ENCODE data around the gene OR52A1. TPM values are rescaled to one million over a fixed set of nuclear protein-coding genes. Genes with fewer than 3 reads are reported as not detected.
A peak's percentile ranks its signal among the peaks of the same experiment; 100 is the strongest.

OR52A1 gene
- total RNA-seq, 1 donor from 2014 or later = 0.02 TPM

DNA sequence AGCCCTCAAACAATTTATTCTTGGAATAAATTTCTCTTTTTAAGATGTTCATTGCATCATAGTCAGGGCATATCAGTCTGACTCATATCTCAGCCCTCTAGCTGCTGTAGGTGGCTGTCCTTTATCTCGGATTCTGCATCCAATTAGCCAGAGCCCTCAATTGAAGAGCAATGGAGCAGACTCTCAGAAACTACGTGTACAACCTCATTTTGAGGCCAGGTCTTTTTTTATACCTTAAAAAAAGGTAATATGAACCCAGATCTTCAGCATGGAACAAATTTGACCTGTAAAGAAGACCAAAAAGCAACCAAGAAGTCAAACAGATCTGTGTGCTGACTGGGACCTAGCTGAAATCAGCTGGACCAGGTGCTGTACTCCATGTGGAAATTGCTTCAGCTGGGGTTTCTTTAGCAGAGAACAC lies 25.1 kb downstream of the OR52A1 start:
- no peaks in the 10 kb centered on the region for H3K9me3 Mint-ChIP-seq
- no peak overlapping the region for H3K4me3 Mint-ChIP-seq
- no peak for DNase-seq (ENCODE audit: low spot score in 2 of 2, unreplicated experiment in 2 of 2)
- H3K27me3 Mint-ChIP-seq (ENCODE audit: low read depth) = peaks cover 5% of the 10 kb centered on the region
- no peaks in the 10 kb centered on the region for H3K36me3 Mint-ChIP-seq
- no peak overlapping the region for H3K27ac Mint-ChIP-seq
- no peaks in the 10 kb centered on the region for H3K4me1 Mint-ChIP-seq
- no peak for TF ChIP-seq CTCF (IDR thresholded peaks at IDR 0.05; ENCODE audit: unreplicated experiment)

DNA sequence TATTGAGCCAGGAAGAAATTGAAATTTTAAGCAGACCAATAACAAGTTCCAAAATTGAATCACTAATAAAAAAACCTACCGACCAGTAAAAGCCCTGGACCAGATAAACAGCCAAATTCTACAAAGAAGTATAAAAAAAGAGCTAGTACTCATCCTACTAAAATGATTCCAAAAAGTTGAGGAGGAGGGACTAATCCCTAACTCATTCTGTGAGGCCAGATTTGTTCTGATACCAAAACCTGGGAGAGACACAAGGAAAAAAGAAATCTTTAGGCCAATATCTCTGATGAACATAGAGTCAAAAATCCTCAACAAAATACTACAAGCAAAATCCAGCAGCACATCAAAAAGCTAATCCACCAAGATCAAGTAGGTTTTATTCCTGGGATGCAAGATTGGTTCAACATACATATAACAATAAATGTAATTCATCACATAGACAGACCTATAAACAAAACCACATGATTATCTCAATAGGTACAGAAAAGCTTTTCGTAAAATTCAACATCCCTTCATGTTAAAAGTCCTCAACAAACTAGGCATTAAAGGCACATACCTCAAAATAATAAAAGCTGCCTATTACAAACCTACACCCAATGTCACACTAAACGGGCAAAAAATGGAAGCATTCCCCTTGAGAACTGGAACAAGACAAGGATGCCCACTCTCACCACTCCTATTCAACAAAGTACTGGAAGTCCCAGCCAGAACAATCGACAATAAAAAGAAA lies 29.5 kb downstream of the OR52A1 start:
- no peaks in the 10 kb centered on the region for H3K36me3 Mint-ChIP-seq
- H3K4me1 Mint-ChIP-seq = peaks cover 2% of the 10 kb centered on the region
- DNase-seq (ENCODE audit: low spot score in 2 of 2, unreplicated experiment in 2 of 2) = no peak
- no peak for TF ChIP-seq CTCF (IDR thresholded peaks at IDR 0.05; ENCODE audit: unreplicated experiment)
- no peak overlapping the region for H3K4me3 Mint-ChIP-seq
- no peak overlapping the region for H3K27ac Mint-ChIP-seq
- H3K9me3 Mint-ChIP-seq = no peaks in the 10 kb centered on the region
- H3K27me3 Mint-ChIP-seq (ENCODE audit: low read depth) = peaks cover 23% of the 10 kb centered on the region

GRCh38 chr11:5123802-5124521 lies 30.6 kb downstream of the OR52A1 start:
- Mint-ChIP-seq H3K4me3 (no peak overlapping the region), H3K27me3 (ENCODE audit: low read depth) (peaks cover 23% of the 10 kb centered on the region), H3K36me3 (no peaks in the 10 kb centered on the region), H3K27ac (no peak overlapping the region), H3K4me1 (peaks cover 2% of the 10 kb centered on the region), H3K9me3 (no peaks in the 10 kb centered on the region)
- peak; percentile 73 for TF ChIP-seq CTCF (IDR thresholded peaks at IDR 0.05; ENCODE audit: unreplicated experiment)
- DNase-seq (ENCODE audit: low spot score in 2 of 2, unreplicated experiment in 2 of 2) = peak in 1 of 2 experiments; percentile 75

DNA sequence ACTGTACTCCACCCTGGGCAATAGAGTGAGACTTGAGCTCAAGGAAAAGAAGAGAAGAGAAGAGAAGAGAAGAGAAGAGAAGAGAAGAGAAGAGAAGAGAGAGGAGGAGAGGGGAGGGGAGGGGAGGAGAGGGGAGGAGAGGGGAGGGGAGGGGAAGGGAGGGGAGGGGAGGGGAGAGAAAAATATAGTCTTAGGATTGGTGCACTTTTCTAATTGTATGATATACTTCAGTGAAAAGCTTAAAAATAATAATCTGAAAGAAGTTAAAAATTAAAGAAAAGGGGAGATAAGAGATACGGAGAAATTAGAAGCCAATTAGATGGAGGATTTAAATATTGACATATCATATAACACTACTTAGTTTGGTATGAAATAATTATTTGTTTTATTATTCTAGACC lies 35.7 kb downstream of the OR52A1 start:
- H3K36me3 Mint-ChIP-seq = no peaks in the 10 kb centered on the region
- no peak for DNase-seq (ENCODE audit: low spot score in 2 of 2, unreplicated experiment in 2 of 2)
- H3K9me3 Mint-ChIP-seq = peaks cover 7% of the 10 kb centered on the region
- H3K27me3 Mint-ChIP-seq (ENCODE audit: low read depth) = peaks cover 18% of the 10 kb centered on the region
- no peak overlapping the region for H3K4me3 Mint-ChIP-seq
- H3K4me1 Mint-ChIP-seq = no peaks in the 10 kb centered on the region
- no peak overlapping the region for H3K27ac Mint-ChIP-seq
- TF ChIP-seq CTCF (IDR thresholded peaks at IDR 0.05; ENCODE audit: unreplicated experiment) = no peak

DNA sequence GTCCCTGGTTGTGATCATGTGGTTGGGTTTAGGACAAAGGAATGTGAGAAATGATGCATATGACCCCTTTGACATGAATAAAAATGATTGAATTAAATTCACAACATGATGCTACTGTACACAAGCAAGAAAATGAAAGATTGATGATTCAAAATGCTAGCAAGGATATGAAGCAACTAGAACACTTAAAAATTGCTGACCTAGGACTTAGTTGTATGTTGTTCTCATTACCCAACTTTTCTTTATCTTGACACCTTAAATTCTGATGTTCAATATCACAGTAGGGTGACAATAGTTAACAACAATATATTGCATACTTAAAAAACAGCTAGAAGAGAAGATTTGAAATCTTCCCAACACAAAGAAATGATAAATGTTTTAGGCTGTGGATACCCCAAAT lies 37.0 kb downstream of the OR52A1 start:
- Mint-ChIP-seq H3K9me3 (peaks cover 7% of the 10 kb centered on the region), H3K27ac (no peak overlapping the region), H3K27me3 (ENCODE audit: low read depth) (peaks cover 12% of the 10 kb centered on the region), H3K4me3 (no peak overlapping the region), H3K36me3 (no peaks in the 10 kb centered on the region), H3K4me1 (no peaks in the 10 kb centered on the region)
- TF ChIP-seq CTCF (IDR thresholded peaks at IDR 0.05; ENCODE audit: unreplicated experiment) = no peak
- no peak for DNase-seq (ENCODE audit: low spot score in 2 of 2, unreplicated experiment in 2 of 2)

Data from mesothelial cell of epicardium (in vitro differentiated cells).